ENCODE measurements around the gene STK10.

The STK10 gene

DNA sequence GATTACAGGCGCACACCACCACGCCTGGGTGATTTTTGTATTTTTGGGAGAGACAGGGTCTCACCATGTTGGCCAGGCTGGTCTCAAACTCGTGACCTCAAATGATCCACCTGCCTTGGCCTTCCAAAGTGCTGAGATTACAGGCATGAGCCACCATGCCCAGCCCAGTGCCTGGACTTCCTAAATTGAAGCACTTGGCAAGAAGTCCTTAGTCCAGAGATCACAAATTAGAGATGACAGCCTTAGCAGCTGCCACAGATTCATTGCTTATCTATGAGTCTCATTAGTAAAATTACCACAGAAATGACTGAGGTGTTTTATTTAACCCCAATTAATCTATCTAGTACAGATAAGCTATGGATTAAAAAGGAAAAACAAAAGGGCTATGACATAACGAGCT lies 25.1 kb upstream of the STK10 start:
- no peak overlapping the region for H3K4me2 ChIP-seq (ENCODE audit: low read length)

DNA sequence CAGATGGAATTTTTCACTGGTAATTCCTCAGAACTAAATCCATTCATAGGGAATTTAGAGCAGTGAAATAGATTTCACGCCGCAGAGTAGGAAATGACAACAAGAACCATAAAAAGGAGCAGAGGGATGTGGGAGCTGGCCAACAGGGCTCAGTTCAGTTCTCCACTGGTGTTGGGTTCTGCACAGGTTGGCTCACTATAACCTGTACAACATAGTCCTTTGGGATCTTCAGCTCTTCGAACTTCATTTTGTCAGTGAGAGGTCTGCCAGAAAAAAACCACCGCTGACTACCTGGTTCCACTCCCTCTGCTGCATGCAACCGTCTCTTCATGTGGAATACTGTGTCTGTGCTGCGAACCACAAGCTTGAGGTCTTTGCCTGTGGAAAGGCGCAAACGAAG lies 23.7 kb upstream of the STK10 start:
- no peaks in the 10 kb centered on the region for H3K79me2 ChIP-seq (ENCODE audit: insufficient read depth, low read length)
- H4K20me1 ChIP-seq (ENCODE audit: insufficient read depth, low read length) = no peaks in the 10 kb centered on the region
- no peak overlapping the region for H2AFZ ChIP-seq (ENCODE audit: low read length)
- no peak overlapping the region for H3K27ac ChIP-seq (ENCODE audit: low read depth, low read length, poor library complexity, severe bottlenecking)
- no peaks in the 10 kb centered on the region for H3K4me1 ChIP-seq (ENCODE audit: insufficient read depth, low read length, severe bottlenecking)
- no peak overlapping the region for H3K4me3 ChIP-seq (ENCODE audit: low read depth, low read length, poor library complexity, severe bottlenecking)
- H3K27me3 ChIP-seq (ENCODE audit: insufficient read depth, low read length) = no peaks in the 10 kb centered on the region
- no peak overlapping the region for H3K9ac ChIP-seq (ENCODE audit: low read length)
- no peaks in the 10 kb centered on the region for H3K9me3 ChIP-seq (ENCODE audit: low read length)
- TF ChIP-seq, protein P1, sequence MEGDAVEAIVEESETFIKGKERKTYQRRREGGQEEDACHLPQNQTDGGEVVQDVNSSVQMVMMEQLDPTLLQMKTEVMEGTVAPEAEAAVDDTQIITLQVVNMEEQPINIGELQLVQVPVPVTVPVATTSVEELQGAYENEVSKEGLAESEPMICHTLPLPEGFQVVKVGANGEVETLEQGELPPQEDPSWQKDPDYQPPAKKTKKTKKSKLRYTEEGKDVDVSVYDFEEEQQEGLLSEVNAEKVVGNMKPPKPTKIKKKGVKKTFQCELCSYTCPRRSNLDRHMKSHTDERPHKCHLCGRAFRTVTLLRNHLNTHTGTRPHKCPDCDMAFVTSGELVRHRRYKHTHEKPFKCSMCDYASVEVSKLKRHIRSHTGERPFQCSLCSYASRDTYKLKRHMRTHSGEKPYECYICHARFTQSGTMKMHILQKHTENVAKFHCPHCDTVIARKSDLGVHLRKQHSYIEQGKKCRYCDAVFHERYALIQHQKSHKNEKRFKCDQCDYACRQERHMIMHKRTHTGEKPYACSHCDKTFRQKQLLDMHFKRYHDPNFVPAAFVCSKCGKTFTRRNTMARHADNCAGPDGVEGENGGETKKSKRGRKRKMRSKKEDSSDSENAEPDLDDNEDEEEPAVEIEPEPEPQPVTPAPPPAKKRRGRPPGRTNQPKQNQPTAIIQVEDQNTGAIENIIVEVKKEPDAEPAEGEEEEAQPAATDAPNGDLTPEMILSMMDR (IDR thresholded peaks at IDR 0.05; ENCODE audit: low read length) = no peak
- TF ChIP-seq EZH2 (IDR thresholded peaks at IDR 0.05; ENCODE audit: borderline replicate concordance, low read length) = no peak
- H3F3A ChIP-seq (ENCODE audit: insufficient read depth, low read length) = no peaks in the 10 kb centered on the region
- no peak overlapping the region for H3K4me2 ChIP-seq (ENCODE audit: low read length)
- peaks cover 40% of the 10 kb centered on the region; the same call in 1 of the 2 replicates for H3K36me3 ChIP-seq (ENCODE audit: insufficient read depth, low read length)
- H3K9me2 ChIP-seq (ENCODE audit: low read depth, low read length) = no peaks in the 10 kb centered on the region

More for the DNA sequence above, 25.1 kb upstream of the STK10 start:
- Histone ChIP-seq H2AFZ (ENCODE audit: low read length) (no peak overlapping the region), H3K27ac (ENCODE audit: low read depth, low read length, poor library complexity, severe bottlenecking) (no peak overlapping the region), H3K9ac (ENCODE audit: low read length) (no peak overlapping the region), H3K4me1 (ENCODE audit: insufficient read depth, low read length, severe bottlenecking) (no peaks in the 10 kb centered on the region), H3K9me3 (ENCODE audit: low read length) (no peaks in the 10 kb centered on the region), H3K9me2 (ENCODE audit: low read depth, low read length) (no peaks in the 10 kb centered on the region), H4K20me1 (ENCODE audit: insufficient read depth, low read length) (no peaks in the 10 kb centered on the region), H3K36me3 (ENCODE audit: insufficient read depth, low read length) (peaks cover 47% of the 10 kb centered on the region), H3K4me3 (ENCODE audit: low read depth, low read length, poor library complexity, severe bottlenecking) (no peak overlapping the region), H3K27me3 (ENCODE audit: insufficient read depth, low read length) (no peaks in the 10 kb centered on the region), H3F3A (ENCODE audit: insufficient read depth, low read length) (no peaks in the 10 kb centered on the region), H3K79me2 (ENCODE audit: insufficient read depth, low read length) (peaks cover 4% of the 10 kb centered on the region; the same call in 1 of the 2 replicates)
- TF ChIP-seq EZH2 (IDR thresholded peaks at IDR 0.05; ENCODE audit: borderline replicate concordance, low read length) = no peak
- TF ChIP-seq, protein P1 (IDR thresholded peaks at IDR 0.05; ENCODE audit: low read length) = no peak

- no peaks in the 10 kb centered on the region for H3K9me2 ChIP-seq (ENCODE audit: low read depth, low read length)
- no peaks in the 10 kb centered on the region for H3K27me3 ChIP-seq (ENCODE audit: insufficient read depth, low read length)
- no peaks in the 10 kb centered on the region for H3F3A ChIP-seq (ENCODE audit: insufficient read depth, low read length)
- no peaks in the 10 kb centered on the region for H3K9me3 ChIP-seq (ENCODE audit: low read length)
- no peak overlapping the region for H3K27ac ChIP-seq (ENCODE audit: low read depth, low read length, poor library complexity, severe bottlenecking)
- H3K4me2 ChIP-seq (ENCODE audit: low read length) = no peak overlapping the region
- no peak overlapping the region for H3K9ac ChIP-seq (ENCODE audit: low read length)
- no peak overlapping the region for H2AFZ ChIP-seq (ENCODE audit: low read length)
- no peaks in the 10 kb centered on the region for H3K79me2 ChIP-seq (ENCODE audit: insufficient read depth, low read length)
- peaks cover 31% of the 10 kb centered on the region; the same call in 1 of the 2 replicates for H3K36me3 ChIP-seq (ENCODE audit: insufficient read depth, low read length)
- no peaks in the 10 kb centered on the region for H4K20me1 ChIP-seq (ENCODE audit: insufficient read depth, low read length)
- H3K4me1 ChIP-seq (ENCODE audit: insufficient read depth, low read length, severe bottlenecking) = no peaks in the 10 kb centered on the region
- no peak overlapping the region for H3K4me3 ChIP-seq (ENCODE audit: low read depth, low read length, poor library complexity, severe bottlenecking)
- TF ChIP-seq, protein P1 (IDR thresholded peaks at IDR 0.05; ENCODE audit: low read length) = no peak
Measured at GRCh38 chr5:172209714-172210113, 21.7 kb upstream of the STK10 start.
